GM12891 (cell line): ENCODE results near the gene SPRING1.

Experiments used
- POLR2A ChIP-seq: IDR thresholded peaks from 2 replicates; pipeline ENCODE4 v1.6.1; 2011; ENCODE audit warnings: low read depth, low read length, control low read depth
- POLR2AphosphoS5 ChIP-seq: IDR thresholded peaks from 2 replicates; pipeline ENCODE4 v1.6.1; 2011; ENCODE audit warnings: low read depth, low read length, control low read depth
- SPI1 ChIP-seq: IDR thresholded peaks from 2 replicates; pipeline ENCODE4 v1.6.1; 2011; ENCODE audit warnings: low read depth, low read length, control low read depth

DNA sequence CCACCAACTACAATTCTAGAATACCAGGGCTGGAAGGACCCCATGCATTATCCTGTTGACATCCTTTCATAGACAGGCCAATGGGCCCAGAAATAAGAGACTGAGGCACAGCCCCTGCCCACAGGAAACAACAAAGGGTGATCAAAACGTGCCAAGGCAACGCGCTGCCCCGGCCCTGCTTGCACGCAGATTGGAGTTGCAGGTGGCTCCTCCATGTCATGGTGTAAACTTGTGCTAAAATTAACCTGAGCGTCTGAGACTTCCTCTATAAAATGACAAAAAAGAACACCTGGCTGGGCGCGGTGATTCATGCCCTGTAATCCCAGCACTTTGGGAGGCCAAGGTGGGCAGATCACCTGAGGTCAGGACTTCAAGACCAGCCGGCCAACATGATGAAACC lies 30.1 kb downstream of the SPRING1 start:
- no peak for TF ChIP-seq POLR2AphosphoS5
- TF ChIP-seq POLR2A: no peak
- TF ChIP-seq SPI1: no peak
